ENCODE results near the gene C2orf15.

- TF ChIP-seq POLR2A (IDR thresholded peaks at IDR 0.05; ENCODE audit: low read depth, low read length), result no peak
- no peak for TF ChIP-seq CTCF (conservative IDR thresholded peaks at IDR 0.05; ENCODE audit: low read depth, low read length)
- TF ChIP-seq RCOR1 (IDR thresholded peaks at IDR 0.05; ENCODE audit: insufficient replicate concordance, low read length), result no peak
- TF ChIP-seq BHLHE40 (IDR thresholded peaks at IDR 0.05; ENCODE audit: low read depth, low read length), result no peak
- TF ChIP-seq SMC3 (IDR thresholded peaks at IDR 0.05; ENCODE audit: low read depth, low read length), result no peak
- TF ChIP-seq RFX5 (IDR thresholded peaks at IDR 0.05; ENCODE audit: low read depth, low read length), result no peak
- TF ChIP-seq MXI1 (IDR thresholded peaks at IDR 0.05; ENCODE audit: borderline replicate concordance, low read depth, low read length), result no peak
- no peak for TF ChIP-seq USF2 (IDR thresholded peaks at IDR 0.05; ENCODE audit: low read depth, low read length)
- TF ChIP-seq ELK1 (IDR thresholded peaks at IDR 0.05; ENCODE audit: borderline replicate concordance, low read depth, low read length), result no peak
Measured at GRCh38 chr2:99158599-99158998, 17.1 kb downstream of the C2orf15 start.

All from IMR-90 (cell line).